RPMI7951 (cell line): ENCODE data around the gene ABCC4. TPM values are rescaled to one million over a fixed set of nuclear protein-coding genes. Genes with fewer than 3 reads are reported as not detected.

ENCODE experiments used
- DNase-seq: peaks from one replicate; pipeline ENCODE4 v3.0.0-alpha.2; 2012; ENCODE audit warnings: low read depth
- total RNA-seq: library from RNA; depleted of rRNA; stranded (reverse); fragments of >200 nt; shearing (Covaris generic); gene quantifications from 2 replicates; pipeline ENCODE4 v1.2.3, GENCODE V29; 2014

ABCC4 gene
- total RNA-seq, 1 experiment from 2014 or later: 6.7 TPM

DNA sequence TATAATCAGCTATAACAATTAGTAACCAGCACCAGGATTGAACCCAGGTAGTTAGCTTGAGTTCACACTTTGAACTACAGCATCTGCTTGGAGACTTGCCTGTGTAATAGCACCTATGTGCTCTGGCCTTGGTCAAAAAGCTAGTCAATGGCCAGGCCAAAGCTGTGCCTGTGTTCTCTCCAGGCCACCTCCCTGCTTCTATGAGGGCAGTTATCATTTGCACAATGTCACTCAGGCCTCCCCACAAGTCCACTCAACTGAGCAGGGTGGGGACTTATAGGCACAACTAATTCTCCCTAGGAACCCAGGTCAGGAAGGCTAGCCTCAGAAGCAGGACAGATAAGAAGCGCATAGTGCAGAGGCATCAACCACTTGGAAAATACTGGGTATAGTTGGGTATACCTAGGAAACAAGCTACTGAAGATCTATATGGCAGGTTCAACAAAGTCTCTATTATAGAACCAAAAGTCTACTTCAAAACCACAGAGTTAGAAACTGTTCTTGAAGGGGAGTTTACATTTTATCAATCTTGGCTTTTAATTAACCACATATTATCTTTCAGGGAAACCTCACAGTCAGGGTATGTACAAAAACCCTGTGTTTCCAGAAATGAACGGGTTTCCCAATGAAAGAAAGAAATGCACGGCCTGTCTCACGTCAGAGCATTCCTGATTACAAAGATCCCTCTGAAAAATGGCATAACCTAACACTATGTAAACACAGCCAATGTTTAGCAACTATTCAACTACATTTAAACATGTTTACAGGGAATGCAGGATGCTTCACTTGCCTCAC lies 140.9 kb downstream of the ABCC4 start:
- DNase-seq: peak; percentile 3

DNA sequence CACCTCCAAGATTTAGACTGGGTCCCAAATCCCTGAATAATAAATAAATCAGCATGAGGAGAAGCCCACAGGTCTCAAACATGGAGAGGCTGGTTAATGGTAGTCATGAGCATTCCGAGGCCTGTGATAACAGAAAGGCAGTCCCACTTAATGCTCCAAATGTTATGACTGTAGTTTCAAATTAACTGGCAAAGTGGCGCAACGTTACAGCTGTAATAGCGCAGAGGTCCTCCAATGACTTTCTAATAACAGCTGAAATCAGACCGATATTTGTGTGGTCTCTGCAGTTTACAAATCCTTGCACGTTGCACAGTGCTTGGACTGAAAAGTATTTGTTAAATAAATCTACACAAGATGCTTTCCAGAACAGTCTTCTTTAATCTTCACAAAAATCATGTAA lies 141.8 kb downstream of the ABCC4 start:
- no peak for DNase-seq

DNA sequence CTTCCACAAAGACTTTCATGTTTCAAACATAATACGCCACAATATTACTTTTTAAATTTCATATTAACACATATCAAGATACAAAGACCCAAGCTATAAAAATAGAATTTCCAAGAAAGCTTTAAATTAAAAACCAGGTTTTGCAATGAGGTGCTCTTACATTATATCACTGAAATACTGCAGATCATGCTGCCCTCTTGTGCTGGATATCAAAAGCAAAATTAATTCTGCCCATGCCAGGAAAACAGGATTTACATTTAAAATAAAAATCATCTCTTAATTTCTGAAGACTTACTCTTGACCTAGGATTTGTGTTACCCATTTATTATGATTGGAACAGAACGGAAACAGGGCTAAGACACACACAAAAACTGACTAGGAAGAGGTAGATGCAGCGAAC lies 145.0 kb downstream of the ABCC4 start:
- no peak for DNase-seq

DNA sequence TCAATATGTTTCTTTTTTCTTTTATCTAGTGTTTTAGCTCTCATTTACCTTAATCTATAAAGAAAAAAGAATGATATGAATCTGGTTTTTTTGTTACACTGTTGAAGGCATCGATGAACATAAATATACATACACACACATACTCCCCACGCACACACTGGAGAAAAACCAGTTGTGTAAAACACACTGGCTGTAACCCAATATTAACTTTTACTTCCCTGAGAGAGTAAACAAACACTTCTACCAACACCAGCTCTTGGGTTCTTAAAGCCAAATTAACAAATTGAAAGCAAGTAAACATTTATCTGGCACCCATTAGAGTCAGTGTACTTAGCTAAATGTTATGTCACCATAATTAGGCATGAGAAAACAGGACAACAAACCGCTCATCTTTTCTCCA lies 145.7 kb downstream of the ABCC4 start:
- DNase-seq: no peak

DNA sequence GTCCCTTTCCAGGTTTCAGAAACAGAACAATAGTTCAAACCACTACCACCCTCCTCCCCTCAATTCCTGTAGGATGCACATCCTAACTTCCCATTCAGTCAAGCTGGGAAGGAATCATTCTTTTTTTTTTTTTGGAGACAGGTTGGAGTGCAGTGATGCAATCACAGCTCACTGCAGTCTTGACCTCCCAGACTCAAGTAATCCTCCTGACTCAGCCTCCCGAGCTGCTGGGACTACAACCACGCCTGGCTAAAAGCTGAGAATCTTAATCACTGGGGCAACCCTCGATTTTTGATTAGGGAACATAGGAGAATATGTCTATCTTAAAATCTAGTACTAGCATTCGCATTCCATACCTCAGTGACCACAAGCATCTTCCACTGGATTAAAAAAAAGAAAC lies 146.2 kb downstream of the ABCC4 start:
- DNase-seq: no peak

DNA sequence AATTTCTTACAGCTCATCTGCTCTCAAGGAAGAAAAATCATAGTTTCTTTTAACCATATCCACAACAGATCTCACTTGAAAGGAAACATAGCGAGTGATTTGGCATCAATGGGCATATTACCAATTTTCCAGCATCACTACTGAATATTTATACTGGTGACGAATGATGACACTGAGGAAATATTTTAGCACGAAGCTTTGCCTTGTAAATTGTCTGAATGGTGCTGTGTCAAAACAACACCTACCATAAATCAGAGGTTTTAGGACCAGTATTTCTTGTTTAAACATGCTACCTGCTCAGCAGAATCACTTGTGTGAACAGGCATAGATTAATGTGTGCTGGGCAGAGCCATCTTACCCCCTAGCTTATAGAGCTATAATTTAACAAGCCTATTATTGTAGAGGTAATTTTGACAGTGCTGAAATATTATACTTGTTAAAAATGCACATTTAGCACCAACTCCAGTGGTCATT lies 146.8 kb downstream of the ABCC4 start:
- DNase-seq: no peak

DNA sequence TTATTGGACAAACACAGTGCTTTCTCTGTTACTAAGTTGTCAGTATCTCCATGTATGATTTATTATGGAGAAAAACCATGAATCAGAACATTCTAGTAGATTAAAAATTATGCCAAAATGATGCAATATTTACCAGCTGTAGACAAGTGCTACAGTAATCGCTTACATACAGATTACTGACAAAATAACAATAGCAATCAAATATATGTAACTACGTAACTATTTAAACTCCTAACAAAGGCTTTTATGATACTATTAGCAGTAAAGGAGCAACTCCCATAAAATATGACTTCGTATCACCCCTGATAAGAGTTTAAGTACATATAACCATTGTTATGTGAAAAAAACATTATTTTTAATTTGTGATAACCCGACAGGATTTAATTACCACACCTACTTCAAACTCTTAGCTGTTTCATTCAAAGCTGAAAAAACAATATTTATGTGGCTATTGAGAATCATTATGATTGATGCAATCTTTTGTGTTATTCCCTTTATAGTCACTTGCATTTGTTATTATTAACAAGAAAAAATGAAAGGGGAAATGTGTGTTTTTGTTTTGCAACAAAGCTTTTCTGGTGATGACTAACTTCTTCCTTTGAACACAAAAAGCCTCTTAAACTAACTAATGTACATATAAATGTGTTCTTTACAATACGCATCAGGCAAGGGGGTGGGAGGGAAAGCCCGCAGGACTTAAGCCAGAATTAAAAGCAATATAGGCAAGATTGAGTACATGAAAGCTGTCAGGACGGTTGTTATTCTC lies 147.4 kb downstream of the ABCC4 start:
- no peak for DNase-seq

DNA sequence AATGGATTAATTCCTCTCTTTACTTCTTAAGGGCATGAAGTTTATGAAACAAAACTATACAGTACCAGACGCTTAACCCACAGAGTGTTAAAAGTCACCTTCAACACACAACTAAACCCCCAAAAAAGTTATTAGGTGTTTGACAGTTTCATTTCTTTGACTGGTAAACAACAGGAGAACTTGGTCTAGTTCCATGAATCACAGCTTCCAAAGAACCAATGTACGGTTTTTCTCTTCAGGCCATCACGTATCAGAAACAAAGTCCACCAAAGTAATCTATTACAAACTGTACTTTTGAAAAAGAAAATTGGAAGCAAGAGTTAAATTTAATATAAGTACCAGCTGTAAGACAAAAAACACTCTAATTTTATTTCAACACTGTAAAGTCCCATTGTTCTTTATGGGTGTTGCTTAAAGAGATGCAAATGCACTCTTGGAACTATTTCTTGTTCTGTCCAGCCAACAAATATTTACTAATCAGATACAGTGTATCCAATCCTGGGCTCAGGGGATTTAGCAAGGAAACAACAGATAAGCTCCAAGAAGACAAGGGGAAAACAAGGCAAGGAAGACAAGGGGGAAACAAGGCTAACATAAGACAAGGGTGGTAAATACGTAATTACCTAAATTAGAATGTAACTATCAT lies 149.2 kb downstream of the ABCC4 start:
- DNase-seq: no peak

DNA sequence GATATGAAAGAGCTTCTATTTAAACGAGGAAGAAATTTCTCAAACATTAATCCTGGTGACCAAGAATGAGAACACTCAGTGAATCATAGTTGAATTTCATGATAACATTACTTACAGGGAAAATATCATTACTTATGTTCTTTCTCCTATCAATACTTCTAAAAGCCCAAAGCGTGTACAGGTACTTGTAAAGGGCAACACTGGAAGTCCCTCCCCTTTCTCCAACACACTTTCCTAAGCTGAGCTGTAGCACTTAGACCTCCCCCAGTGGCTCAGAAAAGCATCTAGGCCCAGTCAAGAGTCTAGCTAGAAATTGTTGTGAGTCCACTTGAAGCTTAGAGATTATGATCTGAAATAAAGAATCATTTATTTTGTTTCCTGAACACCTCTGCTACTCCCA lies 150.7 kb downstream of the ABCC4 start:
- no peak for DNase-seq

DNA sequence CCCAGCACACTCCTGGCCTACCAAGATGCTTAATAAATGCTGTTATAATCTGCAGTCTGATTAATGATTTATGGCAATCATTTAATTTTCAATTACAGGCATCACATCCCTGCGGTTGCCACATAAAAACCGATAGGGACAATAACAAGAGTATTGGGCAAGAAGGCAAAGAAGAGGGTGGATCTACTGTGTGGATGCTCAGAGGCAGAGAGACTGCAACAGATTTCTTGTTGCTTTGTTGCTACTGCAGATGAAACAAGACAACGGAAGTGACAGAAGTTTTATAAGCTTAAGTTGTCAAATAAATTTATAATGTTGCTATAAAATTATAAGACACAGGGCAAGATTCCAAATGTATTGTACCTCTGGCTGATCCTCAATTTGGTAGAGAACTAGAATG lies 154.8 kb downstream of the ABCC4 start:
- no peak for DNase-seq

DNA sequence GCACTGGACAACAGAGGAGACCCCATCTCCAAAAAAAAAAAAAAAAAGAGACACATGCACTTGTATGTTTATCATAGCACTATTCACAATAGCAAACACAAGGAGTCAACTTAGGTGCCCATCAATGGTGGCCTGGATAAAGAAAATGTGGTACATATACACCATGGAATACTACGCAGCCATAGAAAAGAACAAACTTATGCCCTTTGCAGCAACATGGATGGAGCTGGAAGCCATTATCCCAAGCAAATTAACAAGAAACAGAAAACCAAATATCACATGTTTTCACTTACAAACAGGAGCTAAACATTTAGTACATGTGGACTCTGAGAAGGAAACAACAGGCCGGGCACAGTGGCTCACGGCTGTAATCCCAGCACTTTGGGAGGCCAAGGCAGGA lies 155.7 kb downstream of the ABCC4 start:
- no peak for DNase-seq

DNA sequence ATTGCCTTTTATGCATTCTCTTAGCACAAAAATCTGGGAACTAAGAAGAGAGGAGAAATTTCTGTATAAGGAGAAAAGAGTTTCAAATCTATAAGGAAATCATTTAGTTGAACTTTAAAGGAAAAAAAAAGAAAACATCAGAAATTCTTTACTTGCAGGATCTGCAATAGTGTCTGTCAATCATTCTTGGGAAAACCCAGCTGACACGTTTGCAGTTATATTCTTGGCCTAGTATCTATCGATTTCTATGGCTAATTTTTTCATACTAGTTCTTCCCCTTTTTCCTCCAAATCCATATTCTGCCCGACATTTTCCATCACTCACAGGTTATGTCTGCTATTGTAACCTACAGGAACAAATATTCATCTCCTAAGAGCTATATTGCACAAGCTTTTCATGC lies 160.7 kb downstream of the ABCC4 start:
- no peak for DNase-seq

DNA sequence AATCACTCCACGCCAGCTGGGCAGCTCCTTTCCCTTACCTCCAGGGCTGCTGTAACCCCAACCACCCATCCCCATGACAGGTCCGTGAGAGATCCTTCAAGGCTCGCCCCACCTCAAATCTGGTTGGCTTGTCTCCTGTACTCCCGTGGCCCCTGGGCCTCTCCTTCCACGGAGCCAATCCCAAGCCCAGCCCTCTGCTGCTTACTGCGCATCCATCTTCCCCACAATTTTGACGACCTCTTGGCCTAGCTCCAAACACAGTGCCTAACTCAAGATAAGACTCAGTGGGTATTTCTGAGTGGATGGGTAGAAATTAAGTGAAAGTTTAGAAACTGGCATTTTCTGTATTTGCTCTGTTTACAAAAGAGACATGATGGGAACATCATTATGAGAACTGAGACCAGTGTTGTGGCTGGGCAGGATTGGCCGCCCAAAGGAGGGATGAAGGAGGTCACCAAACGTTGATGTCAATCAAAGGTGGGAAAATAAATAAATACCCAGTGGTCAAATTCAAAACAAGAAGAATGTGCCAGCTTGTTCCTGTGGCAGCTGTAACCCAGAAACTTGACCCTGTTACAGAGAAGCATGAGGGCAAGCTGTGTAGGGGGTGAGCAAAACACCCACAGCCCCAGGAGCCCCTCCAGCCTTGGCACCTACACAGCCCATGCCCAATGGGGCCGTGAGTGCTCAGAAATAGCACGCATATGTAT lies 162.2 kb downstream of the ABCC4 start:
- DNase-seq: no peak

DNA sequence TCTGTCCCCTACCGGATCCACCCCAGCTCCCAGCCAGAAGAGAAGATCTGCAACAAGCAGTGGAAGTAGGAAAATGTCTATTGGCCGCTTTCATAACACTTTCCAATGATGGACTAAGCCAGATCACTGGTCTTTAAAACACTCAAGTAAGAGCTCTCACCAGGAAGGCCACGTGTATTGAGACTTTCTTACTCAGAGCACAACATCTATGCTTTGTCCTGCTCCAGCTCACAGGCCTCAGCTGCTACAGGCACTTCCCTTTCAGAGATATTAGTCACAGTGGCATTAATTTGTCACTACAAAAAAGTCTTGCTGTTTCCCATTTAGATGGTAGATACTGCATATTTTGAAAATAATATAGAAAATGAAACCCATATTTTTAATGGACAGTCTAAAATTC lies 164.2 kb downstream of the ABCC4 start:
- DNase-seq: no peak

DNA sequence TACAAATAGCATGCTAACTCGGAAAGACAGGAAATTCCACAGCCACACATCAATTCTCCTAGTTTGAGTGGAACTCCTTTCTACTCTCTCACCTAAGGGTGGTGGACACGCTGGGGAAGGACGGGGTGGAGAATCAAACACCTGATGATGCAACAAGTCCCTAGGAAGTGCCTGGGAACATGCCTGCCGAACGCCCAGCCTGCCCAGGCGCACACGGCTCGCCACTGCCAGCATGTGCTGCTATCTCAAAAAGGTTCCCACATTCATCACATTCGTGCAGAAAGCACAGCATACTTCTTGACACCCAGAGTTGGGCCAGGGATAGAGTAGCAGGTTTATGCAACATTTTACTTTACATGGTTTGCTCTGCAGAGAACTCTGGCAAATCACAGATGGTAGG lies 164.6 kb downstream of the ABCC4 start:
- DNase-seq: no peak

DNA sequence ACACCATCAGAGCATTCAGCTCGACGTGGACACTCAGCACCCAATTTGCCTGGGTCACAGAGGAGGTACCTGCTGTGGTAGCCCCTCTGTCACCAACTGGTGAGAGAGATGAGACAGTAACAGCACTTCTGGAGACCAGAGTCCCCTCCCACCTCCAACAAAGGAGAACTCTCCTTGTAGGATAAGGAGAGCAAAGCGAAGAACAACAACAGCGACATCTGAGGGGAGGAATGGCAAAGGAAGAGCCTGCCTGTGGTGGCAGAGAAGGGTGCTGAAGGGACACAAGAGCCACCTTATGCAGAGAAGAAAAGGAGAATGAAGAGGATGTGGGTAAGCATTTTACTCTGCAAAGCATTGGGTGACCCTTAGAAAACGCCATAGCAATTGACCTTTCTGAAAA lies 167.8 kb downstream of the ABCC4 start:
- DNase-seq: no peak

DNA sequence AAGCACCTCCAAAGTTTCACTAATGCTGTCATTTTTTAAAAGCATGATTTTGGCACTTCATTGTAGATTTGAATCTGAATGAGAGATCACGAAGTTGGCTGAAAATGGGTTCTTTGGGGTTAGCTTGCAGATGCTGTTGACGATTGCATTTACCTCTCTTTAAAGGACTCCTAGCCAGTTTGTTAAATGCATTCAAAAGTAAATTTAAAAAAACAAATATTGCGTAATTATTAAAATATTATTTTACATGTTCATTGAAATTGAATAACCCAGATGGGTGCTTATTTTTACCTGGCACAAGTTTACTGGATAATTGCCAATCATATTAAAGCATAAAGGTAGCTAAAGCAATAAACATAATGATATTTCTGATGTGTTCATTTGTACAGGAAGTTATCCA lies 172.2 kb downstream of the ABCC4 start:
- no peak for DNase-seq

DNA sequence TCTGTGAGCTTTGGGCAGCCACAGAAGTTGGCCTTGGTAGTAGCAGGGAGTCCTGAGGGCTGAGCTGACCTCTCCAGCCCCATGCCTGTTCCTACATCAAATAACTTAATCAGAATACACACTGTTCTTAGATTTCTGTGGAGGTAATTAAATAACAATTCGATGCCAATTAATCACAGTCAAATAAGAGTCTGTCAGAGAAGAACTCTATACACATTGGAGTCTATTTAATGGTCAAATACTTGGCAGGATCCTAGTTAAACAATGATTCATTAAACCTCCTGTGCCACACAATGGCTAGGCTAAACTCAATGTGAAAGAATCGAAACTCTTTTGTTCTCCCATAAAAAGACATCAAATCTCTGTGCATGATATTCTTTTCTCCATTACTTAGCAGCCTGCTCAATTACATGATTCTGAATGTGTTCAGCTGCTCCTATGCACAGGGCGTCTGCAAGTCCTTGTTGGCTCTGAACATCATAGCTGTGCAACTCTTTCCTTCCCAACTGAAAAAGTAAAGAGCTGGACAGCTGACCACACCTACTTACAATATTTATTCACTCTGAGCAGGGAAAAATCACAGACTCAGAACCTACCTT lies 173.1 kb downstream of the ABCC4 start:
- DNase-seq: no peak

DNA sequence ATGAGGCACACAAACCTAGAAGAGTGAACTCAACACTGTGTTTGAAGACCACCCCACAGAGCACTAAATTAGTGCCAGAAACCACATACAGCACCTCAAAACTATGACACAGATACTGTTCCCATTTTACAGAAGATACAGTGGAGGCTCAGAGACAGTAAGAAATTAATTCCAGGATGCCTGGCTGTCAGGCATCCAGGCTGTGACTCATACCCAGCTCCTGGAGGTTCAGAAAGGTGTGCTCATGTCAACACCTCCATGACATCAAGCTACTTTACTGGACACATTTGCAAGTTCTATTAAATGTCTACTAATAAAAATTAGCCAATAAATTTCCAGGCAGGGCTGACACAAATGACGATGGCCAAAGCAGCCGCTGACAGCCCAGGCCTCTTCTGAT lies 176.3 kb downstream of the ABCC4 start:
- DNase-seq: no peak

DNA sequence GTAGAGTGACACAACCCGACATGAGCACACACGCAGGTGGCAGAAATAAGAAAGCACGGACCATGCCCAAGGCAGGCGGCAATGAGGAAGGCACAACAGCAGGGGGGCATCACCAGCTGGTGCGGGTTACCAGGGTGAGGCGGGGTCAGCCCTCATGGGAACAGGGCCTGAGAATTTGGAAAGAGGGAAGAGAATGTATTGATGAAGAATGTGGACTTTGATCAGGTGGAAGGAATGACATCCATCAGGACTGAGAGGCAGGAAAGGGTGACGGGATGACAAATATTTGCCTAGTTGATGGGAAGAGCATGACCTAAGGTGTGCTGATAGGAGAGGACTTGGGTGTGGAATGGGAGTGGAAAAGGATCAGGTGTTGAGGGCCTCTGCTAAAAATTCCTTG lies 177.5 kb downstream of the ABCC4 start:
- no peak for DNase-seq

DNA sequence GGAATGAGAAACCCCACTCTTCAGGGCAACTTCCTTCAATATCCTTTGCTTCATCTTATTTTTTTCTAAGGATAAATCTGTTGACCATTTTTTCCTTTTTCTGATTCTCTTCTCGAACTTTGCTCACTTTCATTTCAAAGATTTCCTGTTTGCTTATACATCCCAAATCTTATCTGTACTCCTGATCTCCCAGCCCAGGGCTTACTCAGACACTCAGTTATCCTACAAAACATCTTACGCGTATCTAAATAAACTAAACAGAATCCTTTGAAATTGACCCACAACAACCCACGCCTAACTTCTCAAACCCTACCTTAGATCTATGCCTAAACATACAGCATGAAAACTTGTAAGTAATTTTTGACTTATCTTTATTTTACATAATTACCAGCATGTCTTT lies 179.2 kb downstream of the ABCC4 start:
- DNase-seq: no peak

DNA sequence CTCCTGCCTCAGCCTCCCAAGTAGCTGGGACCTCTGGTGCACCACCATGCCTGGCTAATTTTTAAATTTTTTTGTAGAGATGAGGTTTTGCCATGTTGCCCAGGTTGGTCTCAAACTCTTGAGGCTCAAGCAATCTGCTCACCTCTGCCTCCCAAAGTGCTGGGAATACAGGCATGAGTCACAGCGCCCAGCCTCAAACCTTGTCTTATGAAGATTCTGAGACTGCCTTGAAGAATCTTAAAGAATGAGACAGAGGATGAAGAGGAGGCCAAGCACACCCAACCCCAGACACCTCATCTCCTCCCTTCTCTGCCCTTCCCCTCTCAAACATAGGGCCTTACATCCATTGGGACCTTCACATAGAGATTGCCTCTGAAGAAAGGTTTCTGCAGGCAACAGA lies 179.7 kb downstream of the ABCC4 start:
- no peak for DNase-seq
